Measurements from ENCODE around the gene METTL4. TPM values are rescaled to one million over a fixed set of nuclear protein-coding genes. Genes with fewer than 3 reads are reported as not detected.

The METTL4 gene
- total RNA-seq, 1 donor from 2014 or later, result 8.9 TPM

DNA sequence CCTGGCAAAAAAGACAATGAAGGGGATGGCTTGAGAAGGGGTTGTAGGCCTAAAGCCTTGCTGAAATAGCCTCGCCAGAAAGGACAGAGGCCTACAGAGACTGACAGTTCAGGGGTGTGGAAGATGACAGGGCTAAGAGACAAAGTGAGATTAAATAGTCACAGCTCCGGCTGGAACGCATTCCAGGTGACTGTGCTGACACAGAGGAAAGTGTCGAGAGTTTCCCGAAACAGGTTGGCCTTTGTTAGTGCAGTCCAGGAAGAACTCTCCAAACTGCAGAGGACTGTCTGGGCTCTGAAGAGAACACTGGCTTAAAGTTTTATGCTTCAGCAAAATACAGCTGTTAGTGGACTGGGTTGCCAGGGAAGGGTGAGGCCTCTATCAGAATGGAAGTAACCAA lies 52.8 kb downstream of the METTL4 start:
- no peak for DNase-seq (ENCODE audit: low spot score)

DNA sequence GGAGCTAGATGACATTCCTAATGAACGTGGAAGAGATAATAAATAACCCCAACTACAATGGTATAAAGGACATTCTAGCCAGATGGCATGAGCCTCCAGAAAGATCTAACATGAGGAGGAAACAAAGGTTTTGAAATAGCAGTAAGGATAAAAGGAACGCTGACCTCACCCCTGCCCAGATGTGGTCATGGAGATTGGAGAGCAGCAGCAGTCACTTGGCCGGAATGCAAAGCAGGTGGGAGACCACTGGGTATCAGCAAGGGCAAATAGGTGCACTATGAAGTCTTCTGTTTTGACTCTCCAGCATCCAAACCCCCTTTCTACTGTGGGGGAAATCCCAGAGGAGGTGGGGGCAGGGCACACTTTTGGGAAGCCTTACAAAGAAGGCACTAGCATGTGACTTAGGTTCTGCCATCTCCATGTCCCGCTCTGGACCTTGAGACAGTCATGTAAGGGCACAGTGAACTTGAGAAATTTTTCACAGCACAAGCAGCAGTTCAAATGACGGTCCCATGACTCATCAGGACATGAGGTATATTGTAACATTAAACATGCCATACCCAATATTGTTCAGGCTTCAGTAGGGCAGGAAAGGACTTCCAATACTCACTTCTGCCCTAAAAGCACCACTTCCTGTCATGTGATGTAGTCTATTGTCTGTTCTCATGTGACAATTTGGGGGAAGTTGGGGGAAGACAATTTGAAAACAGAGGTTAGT lies 55.2 kb downstream of the METTL4 start:
- DNase-seq (ENCODE audit: low spot score), result no peak

DNA sequence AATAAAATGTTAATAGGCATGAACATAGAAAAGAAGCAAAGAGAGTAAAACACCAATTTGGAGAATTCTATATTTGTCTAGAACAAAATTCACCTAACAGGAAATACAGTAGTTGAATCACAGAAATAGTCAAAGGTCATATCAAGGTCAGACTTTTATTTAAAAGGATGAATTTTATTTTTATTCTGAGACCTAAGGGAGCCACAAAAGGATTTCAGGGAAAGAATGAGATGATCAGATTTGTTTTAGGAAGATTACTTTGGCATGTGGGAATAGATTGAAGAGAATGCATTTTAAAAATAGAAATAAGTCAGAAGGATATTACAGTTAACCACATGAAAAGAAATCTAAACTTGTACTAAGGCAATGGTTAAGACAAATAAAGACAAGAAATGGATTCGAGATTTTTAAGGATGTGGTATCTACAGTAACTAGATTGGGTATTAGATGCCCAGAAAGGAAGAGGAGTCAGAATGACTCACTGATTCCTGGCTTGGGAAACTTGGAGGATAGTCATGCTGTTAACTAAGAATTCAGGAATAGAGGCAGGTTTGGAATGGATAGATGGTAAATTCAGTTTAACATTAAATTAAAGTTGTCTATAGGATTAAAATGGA lies 56.0 kb downstream of the METTL4 start:
- no peak for DNase-seq (ENCODE audit: low spot score)

DNA sequence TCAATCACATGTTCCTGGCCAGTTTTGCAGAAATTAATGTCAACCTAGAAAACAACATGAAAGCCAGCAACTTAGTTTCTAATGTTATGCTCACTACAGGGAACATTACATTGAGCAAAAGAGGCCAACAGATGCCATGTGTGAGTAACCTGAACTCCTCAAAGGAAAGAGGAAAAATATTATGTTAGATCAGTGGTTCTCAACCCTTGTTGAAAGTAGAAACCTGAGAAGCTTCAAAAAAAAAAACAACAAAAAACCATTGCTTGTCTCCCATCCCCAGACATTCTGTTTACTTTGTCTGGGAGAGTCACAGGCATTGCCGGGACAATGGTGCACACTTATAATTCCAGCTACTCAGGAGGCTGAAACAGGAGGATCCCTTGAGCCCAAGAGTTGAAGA lies 57.7 kb downstream of the METTL4 start:
- DNase-seq (ENCODE audit: low spot score), result no peak

DNA sequence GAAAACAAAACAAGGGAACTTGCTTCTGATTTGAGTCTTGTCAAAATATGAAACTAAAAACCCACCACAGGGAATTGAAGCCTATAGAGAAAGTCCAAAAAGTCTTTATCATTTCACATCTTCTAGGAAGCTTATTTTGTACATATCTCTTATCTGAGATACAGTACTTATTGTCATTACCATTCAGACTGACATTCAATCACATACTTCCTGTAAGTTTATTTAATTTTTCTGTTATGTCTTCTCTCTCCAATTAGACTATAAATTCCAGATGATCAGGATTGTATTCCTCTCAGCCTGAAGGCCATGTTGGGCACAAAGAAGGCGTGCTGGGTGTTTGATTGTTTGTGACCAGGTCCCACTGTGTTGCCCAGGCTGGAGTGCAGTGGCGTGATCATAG lies 59.2 kb downstream of the METTL4 start:
- DNase-seq (ENCODE audit: low spot score), result no peak

DNA sequence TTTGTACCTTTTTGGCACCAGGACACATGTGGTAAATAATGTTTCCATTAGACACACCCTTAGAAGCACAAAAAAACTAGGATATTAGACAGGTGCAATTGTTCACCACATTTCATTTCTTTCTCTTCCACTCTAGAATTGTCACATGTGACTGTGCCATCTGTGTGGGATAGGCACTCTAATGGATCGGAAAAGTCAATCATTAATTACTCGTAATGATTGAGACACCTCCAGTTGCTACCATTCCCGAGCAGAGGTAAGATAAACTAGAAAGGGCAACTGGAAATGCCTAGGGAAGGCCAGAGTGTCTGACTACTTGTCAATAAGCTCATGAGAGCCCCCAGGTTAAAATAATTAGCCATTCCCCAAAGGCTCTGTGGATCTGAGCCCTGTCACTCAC lies 59.9 kb downstream of the METTL4 start:
- no peak for DNase-seq (ENCODE audit: low spot score)

DNA sequence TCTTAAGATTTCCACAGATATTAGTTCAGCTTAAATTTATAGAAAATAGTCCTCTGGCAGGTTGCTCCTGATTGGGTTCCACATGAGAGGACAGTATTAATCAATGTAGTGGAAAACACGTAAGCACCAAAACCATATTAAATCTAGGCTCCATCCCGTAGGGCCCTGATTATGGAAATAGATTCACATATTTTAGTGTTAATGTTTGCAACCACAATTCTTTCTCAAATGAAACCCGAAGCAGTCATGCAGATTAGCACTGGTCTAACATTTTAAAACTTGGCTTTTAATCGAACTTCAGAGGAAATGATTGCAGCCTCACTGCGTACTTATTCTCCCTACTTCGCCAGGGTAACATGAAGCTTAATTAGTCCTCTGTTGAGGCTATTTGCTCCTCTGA lies 60.9 kb downstream of the METTL4 start:
- DNase-seq (ENCODE audit: low spot score), result no peak

DNA sequence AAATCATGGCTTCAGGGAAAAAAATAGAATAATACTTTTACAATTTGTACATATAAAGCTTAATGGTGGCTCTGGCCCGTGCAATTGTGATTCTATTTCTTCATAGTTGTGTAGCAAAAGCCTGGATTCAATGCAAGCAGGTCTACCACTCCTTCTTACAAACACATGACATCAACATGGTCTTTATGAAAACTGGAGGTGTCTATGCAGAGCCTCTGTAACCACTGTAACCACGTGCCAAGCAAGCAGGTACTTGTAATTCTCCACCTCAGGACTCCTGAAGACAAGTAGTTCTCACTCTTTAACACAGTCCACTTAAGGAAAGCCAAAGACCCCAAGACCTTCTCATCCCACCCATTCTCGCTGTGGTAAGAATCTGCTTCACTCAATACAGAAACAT lies 62.6 kb downstream of the METTL4 start:
- DNase-seq (ENCODE audit: low spot score), result no peak

DNA sequence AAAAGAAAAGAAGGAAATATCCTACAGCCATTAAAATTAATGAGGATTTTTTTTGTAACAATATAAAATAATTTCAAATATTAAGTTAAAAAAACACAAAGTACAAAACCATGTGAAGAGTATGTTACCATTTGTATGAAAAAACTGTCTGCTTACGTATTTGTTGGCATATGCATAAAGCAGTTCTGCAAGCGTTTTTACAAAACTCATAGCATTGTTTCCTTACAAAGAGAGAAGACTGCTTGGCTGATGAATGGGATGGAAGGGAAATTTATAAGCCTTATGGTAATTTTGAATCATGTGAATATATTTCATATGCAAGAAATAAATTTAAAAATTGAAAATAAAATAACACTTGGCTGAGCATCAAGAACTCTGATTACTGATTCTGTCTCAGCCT lies 63.1 kb downstream of the METTL4 start:
- DNase-seq (ENCODE audit: low spot score), result no peak

DNA sequence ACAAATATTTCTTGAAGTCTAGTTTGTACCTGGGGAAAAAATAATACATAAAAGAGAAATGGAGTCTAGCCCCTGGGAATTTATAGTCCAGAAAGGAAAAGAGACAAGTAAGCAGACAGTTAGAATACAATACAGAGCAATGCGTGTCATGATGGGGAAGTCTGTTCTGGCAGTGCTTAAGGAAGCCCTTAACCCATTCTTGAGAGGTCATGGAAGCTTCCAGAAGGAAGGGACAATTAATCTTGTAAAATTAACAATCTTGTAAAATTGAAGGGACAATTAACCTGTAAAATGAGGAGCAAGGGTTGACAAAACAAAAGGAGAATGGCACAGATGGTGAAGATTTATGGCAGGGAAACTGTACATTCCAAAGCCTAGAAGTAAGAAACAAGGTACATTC lies 66.7 kb downstream of the METTL4 start:
- no peak for DNase-seq (ENCODE audit: low spot score)

DNA sequence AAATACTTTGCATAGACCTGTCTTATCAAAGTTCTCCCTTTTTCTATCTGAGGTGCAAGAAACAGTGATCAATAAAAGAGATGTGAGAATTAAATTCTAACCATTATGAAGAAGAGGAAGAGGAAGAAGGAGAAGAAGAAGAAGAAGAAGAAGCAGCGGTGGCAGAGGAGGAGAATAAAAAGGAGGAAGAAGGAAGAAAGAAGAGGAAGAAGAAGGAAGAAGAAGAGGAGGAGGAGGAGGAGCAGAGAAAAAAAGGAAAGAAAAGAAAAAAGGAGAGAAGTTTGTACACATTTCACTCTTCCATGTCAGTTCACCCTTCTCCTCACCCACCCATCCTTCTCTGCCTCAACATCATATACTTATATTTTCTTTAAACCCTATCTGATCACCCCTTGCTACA lies 68.4 kb downstream of the METTL4 start:
- DNase-seq (ENCODE audit: low spot score), result no peak

DNA sequence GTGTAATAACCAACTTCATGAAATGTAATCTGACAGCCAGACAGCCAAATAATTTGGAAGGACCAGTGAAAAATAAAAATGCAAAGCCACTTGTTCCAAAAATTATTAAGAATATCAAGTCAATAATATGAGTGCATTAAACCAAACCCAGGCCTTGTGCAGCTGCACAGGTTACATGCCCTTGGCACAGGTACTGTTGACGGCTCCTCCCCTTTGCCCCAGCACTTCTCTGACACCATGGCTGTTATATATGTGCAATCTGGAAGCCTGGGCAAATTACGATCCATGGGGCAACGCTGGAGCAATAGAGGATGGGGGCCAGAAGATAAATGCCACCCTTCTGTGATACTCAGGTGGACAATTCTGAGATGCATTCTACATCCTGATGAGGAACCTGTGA lies 68.9 kb downstream of the METTL4 start:
- DNase-seq (ENCODE audit: low spot score), result no peak

DNA sequence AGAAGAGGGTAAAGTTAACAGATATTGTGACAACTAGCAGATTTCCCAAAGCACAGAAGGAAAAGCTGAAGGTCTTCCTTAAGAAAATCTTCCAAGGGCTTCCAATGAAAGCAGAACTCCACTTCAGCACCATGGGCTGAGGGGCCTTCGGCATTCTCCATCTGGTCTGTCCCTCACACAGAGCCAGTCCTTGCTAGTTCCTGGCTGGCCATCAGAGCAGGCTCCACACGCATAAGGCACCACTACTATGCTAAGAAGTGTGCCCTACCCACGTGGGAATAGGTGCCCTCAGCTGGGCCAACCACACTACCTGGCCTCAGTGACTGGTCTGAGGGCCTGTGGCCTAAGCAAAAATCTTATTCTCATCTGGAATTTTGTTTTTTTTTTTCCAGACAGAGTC lies 73.5 kb downstream of the METTL4 start:
- DNase-seq (ENCODE audit: low spot score), result no peak

DNA sequence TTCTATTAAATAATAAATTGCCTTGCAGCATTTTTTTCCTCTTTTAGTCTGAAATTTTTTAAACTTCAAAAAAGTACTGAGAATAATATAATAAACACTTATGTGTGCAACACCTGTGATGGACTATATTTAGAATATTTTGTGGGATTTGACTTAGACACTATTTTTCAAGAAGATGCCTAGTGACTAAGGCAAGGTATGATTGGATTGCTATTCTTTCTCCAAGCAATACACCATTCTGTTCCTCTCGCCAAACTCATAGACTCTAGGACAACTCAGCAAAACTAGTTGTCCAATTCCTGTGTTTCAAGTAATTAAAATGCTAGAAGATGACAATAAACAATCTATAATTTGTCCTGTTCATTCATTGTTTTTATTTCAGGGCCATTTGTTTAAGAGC lies 75.9 kb downstream of the METTL4 start:
- no peak for DNase-seq (ENCODE audit: low spot score)

DNA sequence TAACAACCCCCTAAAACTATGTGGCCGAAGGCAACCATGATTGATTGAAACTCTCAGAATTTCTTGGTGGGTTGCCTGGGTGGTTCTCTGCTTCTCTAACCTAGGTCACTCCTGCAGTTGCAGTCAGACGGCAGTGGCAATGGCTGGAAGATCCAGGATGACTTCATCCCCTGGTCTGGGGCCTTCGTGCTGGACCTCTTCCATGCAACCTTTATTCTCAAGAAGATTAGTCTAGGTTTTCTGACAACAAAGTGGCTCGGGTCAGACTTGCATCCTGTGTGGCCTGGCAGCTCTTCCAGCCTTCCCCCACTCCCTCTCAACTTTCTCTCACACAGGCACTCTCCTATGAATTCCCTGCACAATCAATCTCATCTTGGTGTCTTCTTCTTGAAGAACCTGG lies 76.4 kb downstream of the METTL4 start:
- DNase-seq (ENCODE audit: low spot score), result no peak

Other genes with a start within 250 kb of the METTL4 start
- 1.4 TPM for gene NDC80, start 52 bp upstream of the METTL4 start, total RNA-seq
- gene SMCHD1, start 84.2 kb upstream of the METTL4 start, total RNA-seq, result 38.3 TPM

Data from mucosa of gallbladder (tissue), 1 donor.